Right atrium auricular region (tissue), 2 donors: ENCODE measurements around the gene COL1A1. TPM values are rescaled to one million over a fixed set of nuclear protein-coding genes. Genes with fewer than 3 reads are reported as not detected.
A peak's percentile ranks its signal among the peaks of the same experiment; 100 is the strongest.

Source experiments
- DNase-seq: peaks from one replicate; pipeline ENCODE4 v3.0.0-alpha.2; 2019; ENCODE audit warnings: low spot score
- H3K27ac ChIP-seq, 2 donors: fragments of 200-600 bp; sonication (generic); 1 replicate in 1 of 2; 2 replicates in 1 of 2; pipeline ENCODE4 v1.5.1; 2016 to 2019
- H3K27me3 ChIP-seq, 2 donors: fragments of 200-600 bp; sonication (generic); one replicate each; pipeline versions ENCODE4 v1.5.1 to v1.6.0; 2017 to 2019
- H3K36me3 ChIP-seq: fragments of 200-600 bp; sonication (generic); one replicate; pipeline ENCODE4 v1.5.1; 2016
- H3K4me1 ChIP-seq, 2 donors: fragments of 200-600 bp; sonication (generic); one replicate each; pipeline versions ENCODE4 v1.5.1 to v1.6.0; 2017 to 2019
- H3K4me3 ChIP-seq, 2 donors: fragments of 200-600 bp; sonication (generic); 1 replicate in 1 of 2; 2 replicates in 1 of 2; pipeline ENCODE4 v1.5.1; 2017 to 2019; ENCODE audit warnings: mild to moderate bottlenecking in 1 of 2, moderate library complexity in 1 of 2
- H3K9me3 ChIP-seq, 2 donors: fragments of 200-600 bp; sonication (generic); one replicate each; pipeline ENCODE4 v1.5.1; 2019
- CTCF ChIP-seq, 2 donors: fragments of 200-600 bp; sonication (generic); IDR thresholded peaks; one replicate each; pipeline ENCODE4 v1.5.1; 2019; ENCODE audit warnings: antibody characterized with exemption in 2 of 2
- total RNA-seq, 2 donors: library from RNA; depleted of rRNA; stranded (reverse); fragments of >200 nt; gene quantifications; one replicate each; pipeline ENCODE4 v1.1.0, GENCODE V29; 2016

COL1A1 gene
- total RNA-seq, 2 donors from 2014 or later = 19.8 to 180 TPM

- no peak for DNase-seq
- peaks cover 0 to 42% of the 10 kb centered on the region in 2 donors for H3K4me1 ChIP-seq
- no peak for TF ChIP-seq CTCF (IDR thresholded peaks at IDR 0.05)
- no peaks in the 10 kb centered on the region for H3K9me3 ChIP-seq
- H3K36me3 ChIP-seq = peaks cover 13% of the 10 kb centered on the region
- no peaks in the 10 kb centered on the region for H3K27me3 ChIP-seq
- peak overlapping the region; percentile 16 to 43 for H3K27ac ChIP-seq
- no peak overlapping the region for H3K4me3 ChIP-seq
Observed at GRCh38 chr17:50203086-50203485, 1.7 kb upstream of the COL1A1 start.

GRCh38 chr17:50200457-50201275, 765 bp downstream of the COL1A1 start:
- peak; percentile 100 for TF ChIP-seq CTCF (IDR thresholded peaks at IDR 0.05)
- Histone ChIP-seq H3K36me3 (peaks cover 36% of the 10 kb centered on the region), H3K27ac (peak overlapping the region; percentile 79 to 93), H3K4me1 (peaks cover 0 to 42% of the 10 kb centered on the region in 2 donors), H3K9me3 (no peaks in the 10 kb centered on the region), H3K27me3 (no peaks in the 10 kb centered on the region), H3K4me3 (peak overlapping the region; percentile 34 to 54)
- peak; percentile 92 for DNase-seq

GRCh38 chr17:50199803-50200456, 1.5 kb downstream of the COL1A1 start:
- peaks cover 0 to 39% of the 10 kb centered on the region in 2 donors for H3K4me1 ChIP-seq
- no peaks in the 10 kb centered on the region for H3K27me3 ChIP-seq

GRCh38 chr17:50199211-50199802, 2.1 kb downstream of the COL1A1 start:
- H3K36me3 ChIP-seq = peaks cover 50% of the 10 kb centered on the region
- no peak for TF ChIP-seq CTCF (IDR thresholded peaks at IDR 0.05)
- peaks cover 0 to 39% of the 10 kb centered on the region in 2 donors for H3K4me1 ChIP-seq
- peak overlapping the region; percentile 79 to 93 for H3K27ac ChIP-seq
- no peaks in the 10 kb centered on the region for H3K27me3 ChIP-seq
- H3K4me3 ChIP-seq = peak overlapping the region; percentile 34 to 54
- H3K9me3 ChIP-seq = no peaks in the 10 kb centered on the region
- DNase-seq = no peak

More at GRCh38 chr17:50199803-50200456, 1.5 kb downstream of the COL1A1 start:
- TF ChIP-seq CTCF (IDR thresholded peaks at IDR 0.05) = no peak
- Histone ChIP-seq H3K4me3 (peak overlapping the region; percentile 34 to 54), H3K9me3 (no peaks in the 10 kb centered on the region), H3K36me3 (peaks cover 44% of the 10 kb centered on the region), H3K27ac (peak overlapping the region; percentile 79 to 93)
- DNase-seq = peak; percentile 94

GRCh38 chr17:50198026-50198669, 3.3 kb downstream of the COL1A1 start:
- no peaks in the 10 kb centered on the region for H3K27me3 ChIP-seq
- peak; percentile 79 for DNase-seq

More at GRCh38 chr17:50198026-50198669, 3.3 kb downstream of the COL1A1 start:
- peak; percentile 27 to 75 for TF ChIP-seq CTCF (IDR thresholded peaks at IDR 0.05)
- H3K27ac ChIP-seq = peak overlapping the region; percentile 46 to 79
- no peak overlapping the region for H3K4me3 ChIP-seq
- no peaks in the 10 kb centered on the region for H3K9me3 ChIP-seq
- peaks cover 0 to 39% of the 10 kb centered on the region in 2 donors for H3K4me1 ChIP-seq
- H3K36me3 ChIP-seq = peaks cover 59% of the 10 kb centered on the region
